Measurements from ENCODE around the gene PCDH17. TPM values are rescaled to one million over a fixed set of nuclear protein-coding genes. Genes with fewer than 3 reads are reported as not detected.
A peak's percentile ranks its signal among the peaks of the same experiment; 100 is the strongest.

Gene PCDH17, protein sequence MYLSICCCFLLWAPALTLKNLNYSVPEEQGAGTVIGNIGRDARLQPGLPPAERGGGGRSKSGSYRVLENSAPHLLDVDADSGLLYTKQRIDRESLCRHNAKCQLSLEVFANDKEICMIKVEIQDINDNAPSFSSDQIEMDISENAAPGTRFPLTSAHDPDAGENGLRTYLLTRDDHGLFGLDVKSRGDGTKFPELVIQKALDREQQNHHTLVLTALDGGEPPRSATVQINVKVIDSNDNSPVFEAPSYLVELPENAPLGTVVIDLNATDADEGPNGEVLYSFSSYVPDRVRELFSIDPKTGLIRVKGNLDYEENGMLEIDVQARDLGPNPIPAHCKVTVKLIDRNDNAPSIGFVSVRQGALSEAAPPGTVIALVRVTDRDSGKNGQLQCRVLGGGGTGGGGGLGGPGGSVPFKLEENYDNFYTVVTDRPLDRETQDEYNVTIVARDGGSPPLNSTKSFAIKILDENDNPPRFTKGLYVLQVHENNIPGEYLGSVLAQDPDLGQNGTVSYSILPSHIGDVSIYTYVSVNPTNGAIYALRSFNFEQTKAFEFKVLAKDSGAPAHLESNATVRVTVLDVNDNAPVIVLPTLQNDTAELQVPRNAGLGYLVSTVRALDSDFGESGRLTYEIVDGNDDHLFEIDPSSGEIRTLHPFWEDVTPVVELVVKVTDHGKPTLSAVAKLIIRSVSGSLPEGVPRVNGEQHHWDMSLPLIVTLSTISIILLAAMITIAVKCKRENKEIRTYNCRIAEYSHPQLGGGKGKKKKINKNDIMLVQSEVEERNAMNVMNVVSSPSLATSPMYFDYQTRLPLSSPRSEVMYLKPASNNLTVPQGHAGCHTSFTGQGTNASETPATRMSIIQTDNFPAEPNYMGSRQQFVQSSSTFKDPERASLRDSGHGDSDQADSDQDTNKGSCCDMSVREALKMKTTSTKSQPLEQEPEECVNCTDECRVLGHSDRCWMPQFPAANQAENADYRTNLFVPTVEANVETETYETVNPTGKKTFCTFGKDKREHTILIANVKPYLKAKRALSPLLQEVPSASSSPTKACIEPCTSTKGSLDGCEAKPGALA (N-terminal part only)
- total RNA-seq (2021) = not detected in 2 replicates
- not detected for Bru-seq, nascent RNA
- not detected for BruChase-seq, experiment 1, labeled RNA remaining after a 2-hour chase
- BruChase-seq, experiment 2, labeled RNA remaining after a 6-hour chase = not detected
- long read RNA-seq = 0 reads

DNA sequence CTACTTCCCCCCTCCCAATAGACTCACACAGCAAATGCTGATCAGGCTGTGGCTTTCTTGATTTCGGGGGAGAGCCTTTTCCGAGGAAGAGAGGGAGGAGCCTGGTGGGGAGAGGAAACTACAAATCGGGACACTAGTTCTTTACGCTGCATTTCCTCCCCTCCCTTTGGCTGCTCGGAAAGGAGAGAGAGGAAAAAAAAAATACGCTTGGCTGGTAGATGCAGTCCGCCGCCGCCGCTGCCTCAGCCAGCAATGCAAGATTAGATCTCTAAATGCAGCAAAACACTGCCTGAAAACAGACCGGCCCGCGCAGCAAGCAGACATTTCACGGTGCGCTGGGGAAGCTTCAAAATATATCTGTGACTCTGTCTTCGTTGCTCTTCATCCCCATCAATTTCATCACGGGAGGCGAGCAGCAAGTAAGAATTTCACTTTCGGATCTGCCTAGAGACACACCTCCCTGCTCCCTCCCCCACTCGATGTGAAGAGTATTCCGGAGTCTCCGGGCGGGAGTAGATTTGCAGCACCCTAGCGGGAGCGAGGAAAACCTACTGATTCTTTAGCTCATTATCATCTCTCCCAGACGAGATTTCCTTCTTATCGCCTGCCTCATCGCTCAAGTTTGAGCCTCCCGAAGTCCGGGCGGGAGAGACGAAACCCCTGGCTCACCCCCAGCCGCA, at the start of gene PCDH17:
PCDH17 (plus strand) TSS at position 149 of the 680 bp plus-strand sequence. CDS start 803 bp downstream, outside the sequence.
- no peaks in the 10 kb centered on the region for H3K4me1 ChIP-seq (replicated peaks; ENCODE audit: insufficient read depth)
- no peak within 1 kb of the TSS for H2AFZ ChIP-seq
- intact Hi-C loops (cut with micrococcal nuclease; ENCODE audit: unreplicated experiment) = no loop called here
- no peaks in the 10 kb centered on the region; the same call in 1 of the 2 replicates for H3K9me2 ChIP-seq (ENCODE audit: insufficient read depth)
- no peak within 1 kb of the TSS for H3K4me3 ChIP-seq
- H3K27ac ChIP-seq = no peak within 1 kb of the TSS
- H3K36me3 ChIP-seq (ENCODE audit: low read depth) = no peaks in the 10 kb centered on the region
- TF ChIP-seq EZH2 (IDR thresholded peaks at IDR 0.05; ENCODE audit: low read depth) = no peak
- TF ChIP-seq, protein P1, sequence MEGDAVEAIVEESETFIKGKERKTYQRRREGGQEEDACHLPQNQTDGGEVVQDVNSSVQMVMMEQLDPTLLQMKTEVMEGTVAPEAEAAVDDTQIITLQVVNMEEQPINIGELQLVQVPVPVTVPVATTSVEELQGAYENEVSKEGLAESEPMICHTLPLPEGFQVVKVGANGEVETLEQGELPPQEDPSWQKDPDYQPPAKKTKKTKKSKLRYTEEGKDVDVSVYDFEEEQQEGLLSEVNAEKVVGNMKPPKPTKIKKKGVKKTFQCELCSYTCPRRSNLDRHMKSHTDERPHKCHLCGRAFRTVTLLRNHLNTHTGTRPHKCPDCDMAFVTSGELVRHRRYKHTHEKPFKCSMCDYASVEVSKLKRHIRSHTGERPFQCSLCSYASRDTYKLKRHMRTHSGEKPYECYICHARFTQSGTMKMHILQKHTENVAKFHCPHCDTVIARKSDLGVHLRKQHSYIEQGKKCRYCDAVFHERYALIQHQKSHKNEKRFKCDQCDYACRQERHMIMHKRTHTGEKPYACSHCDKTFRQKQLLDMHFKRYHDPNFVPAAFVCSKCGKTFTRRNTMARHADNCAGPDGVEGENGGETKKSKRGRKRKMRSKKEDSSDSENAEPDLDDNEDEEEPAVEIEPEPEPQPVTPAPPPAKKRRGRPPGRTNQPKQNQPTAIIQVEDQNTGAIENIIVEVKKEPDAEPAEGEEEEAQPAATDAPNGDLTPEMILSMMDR (conservative IDR thresholded peaks at IDR 0.05) = no peak
- ChIA-PET POLR2A (ENCODE audit: unreplicated experiment) (no interaction called here), CTCF (no interaction called here)
- H3K4me2 ChIP-seq = 0 out of 2 replicates have a peak within 1 kb of the TSS, but pooled peaks have one; percentile 4
- no peaks in the 10 kb centered on the region for H3F3A ChIP-seq (ENCODE audit: insufficient read depth, low read depth)
- no peak for DNase-seq
- H4K20me1 ChIP-seq (ENCODE audit: insufficient read depth) = no peaks in the 10 kb centered on the region
- no TSS peak for BruUV-seq (replicated peaks)
- H3K9me3 ChIP-seq (ENCODE audit: insufficient read depth, low read depth) = no peaks in the 10 kb centered on the region
- no peaks in the 10 kb centered on the region for H3K27me3 ChIP-seq (ENCODE audit: insufficient read depth, low read depth)
- no peaks in the 10 kb centered on the region for H3K79me2 ChIP-seq (ENCODE audit: low read depth)

DNA sequence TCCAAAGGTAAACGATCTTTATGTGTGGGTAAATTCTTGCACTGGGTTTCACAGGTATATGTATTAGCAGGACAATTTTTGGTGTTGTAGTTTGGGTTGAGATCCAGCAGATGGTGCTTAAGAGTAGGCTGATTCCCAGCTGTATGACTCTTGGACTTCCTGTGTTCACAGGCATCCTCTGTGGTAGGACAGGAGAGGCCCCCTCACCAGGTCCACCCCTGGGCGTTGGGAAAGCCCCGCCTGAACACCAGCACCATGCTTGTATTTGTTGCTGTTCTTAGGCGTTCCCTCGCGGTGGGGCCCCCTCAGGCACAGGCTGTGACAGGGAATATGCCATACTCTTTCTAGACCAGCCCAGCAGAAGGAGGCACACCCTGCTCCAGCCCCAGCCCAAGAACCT, 49.5 kb upstream of the PCDH17 start:
- H3K9me3 ChIP-seq (ENCODE audit: insufficient read depth, low read depth) = no peaks in the 10 kb centered on the region
- H3K4me2 ChIP-seq = no peak overlapping the region
- ChIA-PET POLR2A (ENCODE audit: unreplicated experiment) (no interaction called here), CTCF (no interaction called here)
- no peak overlapping the region for H2AFZ ChIP-seq
- H3K4me3 ChIP-seq = no peak overlapping the region
- H3K27ac ChIP-seq = no peak overlapping the region
- no peaks in the 10 kb centered on the region for H3K9me2 ChIP-seq (ENCODE audit: insufficient read depth)
- H4K20me1 ChIP-seq (ENCODE audit: insufficient read depth) = no peaks in the 10 kb centered on the region
- H3F3A ChIP-seq (ENCODE audit: insufficient read depth, low read depth) = no peaks in the 10 kb centered on the region
- no peak for DNase-seq
- H3K4me1 ChIP-seq (replicated peaks; ENCODE audit: insufficient read depth) = no peaks in the 10 kb centered on the region
- no peaks in the 10 kb centered on the region for H3K79me2 ChIP-seq (ENCODE audit: low read depth)
- intact Hi-C loops (cut with micrococcal nuclease; ENCODE audit: unreplicated experiment) = no loop called here
- TF ChIP-seq EZH2 (IDR thresholded peaks at IDR 0.05; ENCODE audit: low read depth) = no peak
- TF ChIP-seq, protein P1 (conservative IDR thresholded peaks at IDR 0.05) = no peak
- H3K27me3 ChIP-seq (ENCODE audit: insufficient read depth, low read depth) = no peaks in the 10 kb centered on the region
- H3K36me3 ChIP-seq (ENCODE audit: low read depth) = no peaks in the 10 kb centered on the region
- BruUV-seq (replicated peaks) = no TSS peak

DNA sequence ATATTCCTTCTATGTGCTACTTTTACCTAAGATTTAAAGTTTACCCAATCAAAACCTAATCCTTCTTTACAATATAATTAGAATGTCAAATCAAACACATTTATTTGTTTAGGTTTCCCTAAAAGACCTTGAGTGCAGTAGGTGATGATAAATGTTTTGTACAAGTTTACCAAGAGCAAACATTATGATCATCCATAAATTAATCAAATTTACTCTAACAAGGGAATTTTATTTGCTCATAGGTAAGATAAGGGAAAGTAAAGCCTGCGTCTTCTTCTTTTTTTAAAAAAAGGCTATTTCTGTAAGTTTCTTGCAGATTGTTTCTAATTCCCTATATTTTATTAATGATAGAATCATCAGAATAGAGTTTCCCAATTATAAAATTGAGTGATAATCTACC, 48.0 kb upstream of the PCDH17 start:
- H2AFZ ChIP-seq = no peak overlapping the region
- DNase-seq = no peak
- intact Hi-C loops (cut with micrococcal nuclease; ENCODE audit: unreplicated experiment) = no loop called here
- no peaks in the 10 kb centered on the region for H3K9me3 ChIP-seq (ENCODE audit: insufficient read depth, low read depth)
- H3K4me2 ChIP-seq = no peak overlapping the region
- no peaks in the 10 kb centered on the region for H3K79me2 ChIP-seq (ENCODE audit: low read depth)
- POLR2A ChIA-PET (ENCODE audit: unreplicated experiment) = no interaction called here
- TF ChIP-seq EZH2 (IDR thresholded peaks at IDR 0.05; ENCODE audit: low read depth) = no peak
- TF ChIP-seq, protein P1 (conservative IDR thresholded peaks at IDR 0.05) = no peak
- no peaks in the 10 kb centered on the region for H4K20me1 ChIP-seq (ENCODE audit: insufficient read depth)
- H3K4me3 ChIP-seq = no peak overlapping the region
- no TSS peak for BruUV-seq (replicated peaks)
- H3K36me3 ChIP-seq (ENCODE audit: low read depth) = no peaks in the 10 kb centered on the region
- no peaks in the 10 kb centered on the region for H3K4me1 ChIP-seq (replicated peaks; ENCODE audit: insufficient read depth)
- CTCF ChIA-PET = no interaction called here
- H3K27me3 ChIP-seq (ENCODE audit: insufficient read depth, low read depth) = no peaks in the 10 kb centered on the region
- H3K27ac ChIP-seq = no peak overlapping the region
- no peaks in the 10 kb centered on the region for H3F3A ChIP-seq (ENCODE audit: insufficient read depth, low read depth)
- no peaks in the 10 kb centered on the region for H3K9me2 ChIP-seq (ENCODE audit: insufficient read depth)

Data from PC-9 (cell line).